Middle frontal gyrus (tissue), 1 donor: ENCODE measurements around the gene LSP1.
"Not testable (repeated sequence)": the region's sequence is repeated elsewhere in the genome, so short reads cannot be mapped to it uniquely, and the experiment has no call there.

Source experiments
- DNase-seq: peaks from one replicate; pipeline ENCODE4 v3.0.0-alpha.2; 2015; ENCODE audit warnings: low spot score; ENCODE audit errors: extremely low spot score

The LSP1 gene

DNA sequence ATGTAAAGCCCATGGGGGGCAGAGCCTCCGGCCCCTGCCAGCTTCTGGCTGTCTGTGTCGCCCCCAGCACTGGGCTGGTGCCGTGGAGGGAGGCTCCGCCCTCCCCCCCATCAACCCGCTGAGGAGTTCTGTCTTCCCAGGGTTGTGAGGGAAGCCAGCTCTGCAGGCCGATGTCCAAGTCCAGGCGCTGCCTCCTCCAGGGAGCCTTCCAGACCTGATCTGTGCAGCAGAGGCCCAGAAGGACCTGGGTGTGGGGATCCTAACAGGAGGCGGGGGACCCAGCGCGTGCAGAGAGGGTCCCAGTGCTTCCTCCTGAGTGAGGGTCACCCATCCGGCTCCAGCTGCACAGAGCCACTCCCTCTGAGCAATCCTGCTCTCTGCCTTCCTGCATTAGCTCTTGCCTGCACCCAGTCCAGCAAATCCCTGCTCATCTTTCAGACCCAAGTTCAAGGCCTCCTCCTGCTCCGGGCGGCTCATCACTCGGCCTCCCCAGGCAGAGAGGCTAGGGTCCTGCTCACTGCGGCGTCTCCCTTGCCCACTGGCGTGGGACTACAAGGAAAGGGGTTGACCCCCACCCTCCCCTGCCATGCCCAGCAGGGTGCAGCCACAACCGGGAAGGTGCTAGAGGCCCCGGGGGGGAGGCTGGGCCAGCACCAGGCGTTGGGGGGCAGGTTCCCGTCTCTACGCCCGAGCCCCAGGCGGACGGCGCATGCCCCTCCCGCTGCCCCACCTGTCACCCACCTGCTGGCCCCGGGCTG is 22.4 kb downstream of the LSP1 start:
- no peak for DNase-seq

DNA sequence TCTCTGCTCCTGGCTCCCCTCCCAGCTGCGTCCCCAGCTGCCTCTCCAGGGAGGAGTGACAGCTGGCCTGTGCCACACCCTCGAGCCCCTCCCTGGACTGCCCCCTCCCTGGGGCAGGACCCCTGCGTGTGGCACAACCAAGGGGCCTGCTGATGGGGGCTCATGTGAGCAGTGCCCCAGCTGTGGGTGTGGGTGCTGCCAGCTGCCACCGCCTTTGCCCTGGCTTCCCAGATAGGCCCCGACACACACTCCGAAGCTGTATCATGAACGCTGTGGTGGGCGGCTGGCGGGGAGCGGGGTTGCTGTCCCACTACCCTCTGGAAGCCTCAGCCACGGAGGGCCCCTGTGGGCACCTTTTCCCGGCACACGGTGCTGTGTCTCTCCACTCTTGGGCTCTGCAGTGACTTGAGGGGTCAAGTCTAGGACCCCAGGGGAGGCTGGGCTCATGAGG is 23.0 kb downstream of the LSP1 start:
- DNase-seq: not testable (repeated sequence)

DNA sequence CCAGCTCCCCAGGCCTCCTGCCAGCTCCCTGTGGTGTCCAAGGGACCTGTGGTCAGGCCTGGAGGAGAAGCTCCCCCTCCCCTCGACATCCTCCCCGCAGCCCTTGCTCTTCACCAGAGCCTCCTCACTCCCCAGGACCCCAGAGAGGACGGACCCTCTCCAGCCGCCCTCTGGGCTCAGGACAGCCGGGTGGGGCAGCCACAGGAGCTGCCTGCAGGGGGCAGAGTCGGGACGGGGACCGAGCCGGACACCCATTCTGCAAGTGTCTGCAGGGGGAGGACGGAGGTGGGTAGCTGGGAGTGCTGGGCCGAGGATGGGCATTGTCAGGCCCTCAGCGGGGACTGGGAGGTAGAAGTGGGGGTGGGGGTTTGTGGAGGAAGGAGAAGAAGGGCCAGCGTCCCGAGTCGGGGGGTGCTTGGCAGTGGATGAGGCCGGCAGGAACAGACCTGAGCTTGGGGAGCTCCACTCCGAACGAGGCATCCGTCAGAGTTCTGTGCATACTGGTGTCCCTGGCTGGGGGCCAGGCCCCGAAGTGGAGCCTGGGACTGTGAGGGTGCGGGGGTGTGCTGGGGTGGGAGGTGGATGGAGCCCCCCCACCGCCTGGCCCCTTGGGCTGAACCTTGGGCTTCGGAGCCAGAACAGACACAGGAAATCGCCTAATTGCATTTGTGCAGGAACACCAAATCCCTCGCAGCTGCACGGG is 23.6 kb downstream of the LSP1 start:
- no peak for DNase-seq

DNA sequence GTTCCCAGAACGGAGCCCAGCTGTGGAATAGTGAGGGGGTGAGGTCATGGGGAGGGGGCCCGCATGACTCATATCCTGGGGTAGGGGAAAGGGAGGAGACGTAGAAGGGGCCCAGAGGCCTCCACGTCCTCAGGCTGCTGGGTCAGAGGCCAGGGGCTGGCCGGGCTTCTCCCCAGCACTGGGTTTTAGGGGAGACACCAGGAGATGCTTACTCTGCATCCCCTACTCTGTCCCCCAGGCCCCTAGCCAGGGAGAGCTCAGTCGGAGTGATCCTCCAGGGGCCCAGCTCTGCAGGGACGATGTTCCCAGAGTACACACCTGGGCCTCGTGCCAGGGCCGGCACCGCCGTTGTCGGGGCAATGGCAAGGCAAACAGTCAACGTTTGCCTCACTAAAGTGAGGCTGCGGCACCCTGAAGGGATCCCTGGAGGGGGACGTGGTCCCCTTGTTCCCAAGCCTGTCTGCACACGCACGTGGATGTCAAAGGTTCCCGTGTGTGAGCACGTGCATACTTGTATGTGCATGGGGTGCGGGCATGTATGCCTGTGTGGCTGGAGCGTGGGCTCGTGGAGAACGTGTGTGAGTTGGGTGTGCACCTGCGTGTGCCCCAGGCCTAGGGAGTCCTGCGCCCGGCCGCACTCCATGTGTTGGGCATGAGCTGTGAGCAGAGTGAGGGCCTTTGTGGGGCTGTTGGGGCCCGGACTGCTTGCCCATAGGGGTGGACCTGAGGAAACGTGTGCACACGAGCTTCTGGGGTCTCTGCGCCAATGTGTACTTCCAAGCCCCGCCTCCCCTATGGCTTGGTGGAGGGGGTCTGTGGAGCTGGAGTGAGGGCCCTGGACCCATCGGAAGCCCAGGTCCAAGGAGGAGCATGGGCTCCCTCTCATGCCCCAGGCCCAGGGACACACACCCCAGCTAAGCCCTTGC is 24.6 kb downstream of the LSP1 start:
- DNase-seq: no peak

DNA sequence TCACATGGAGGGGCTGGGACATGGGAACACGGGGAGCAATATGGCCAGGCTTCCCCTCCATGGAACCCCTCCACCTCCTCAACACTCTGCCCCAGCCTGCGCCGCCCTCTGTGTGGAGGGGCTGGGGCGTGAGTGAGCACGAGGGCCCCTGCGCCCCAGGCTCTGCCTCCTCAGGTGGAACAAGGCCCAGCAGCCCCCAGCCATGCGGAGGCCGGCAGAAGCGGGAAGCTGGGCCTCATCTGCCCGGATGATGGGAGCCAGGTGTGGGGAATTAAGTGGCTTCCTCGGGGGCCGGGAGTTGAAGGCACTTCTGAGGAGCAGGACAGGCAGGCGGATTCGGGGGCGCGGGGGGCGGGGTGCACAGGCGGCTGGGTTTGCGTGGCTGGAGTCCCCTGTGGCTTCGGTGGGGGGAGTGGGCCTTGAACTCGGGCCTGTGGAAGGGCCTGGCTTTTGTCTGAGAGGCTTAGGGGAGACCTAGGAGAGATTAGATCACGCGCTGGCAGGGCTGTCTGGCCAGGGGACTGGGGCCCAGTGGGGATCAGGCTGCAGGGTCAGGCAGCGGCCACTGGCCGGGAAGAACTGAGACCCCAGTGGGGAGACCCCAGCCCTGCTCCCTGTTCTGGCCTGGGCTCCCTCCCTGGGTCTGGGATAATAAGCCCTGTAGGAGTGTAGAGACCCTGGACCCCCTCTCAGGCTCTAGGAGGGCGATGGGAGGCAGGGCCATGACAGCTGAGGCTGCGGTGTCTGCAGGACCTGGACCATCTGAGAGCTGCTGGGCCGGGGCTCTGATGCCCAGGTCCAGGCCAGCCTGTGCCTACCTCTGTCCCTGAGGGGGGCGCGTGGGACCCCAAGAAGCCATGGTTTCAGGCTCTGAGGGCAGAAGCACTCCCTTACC is 25.5 kb downstream of the LSP1 start:
- no peak for DNase-seq

DNA sequence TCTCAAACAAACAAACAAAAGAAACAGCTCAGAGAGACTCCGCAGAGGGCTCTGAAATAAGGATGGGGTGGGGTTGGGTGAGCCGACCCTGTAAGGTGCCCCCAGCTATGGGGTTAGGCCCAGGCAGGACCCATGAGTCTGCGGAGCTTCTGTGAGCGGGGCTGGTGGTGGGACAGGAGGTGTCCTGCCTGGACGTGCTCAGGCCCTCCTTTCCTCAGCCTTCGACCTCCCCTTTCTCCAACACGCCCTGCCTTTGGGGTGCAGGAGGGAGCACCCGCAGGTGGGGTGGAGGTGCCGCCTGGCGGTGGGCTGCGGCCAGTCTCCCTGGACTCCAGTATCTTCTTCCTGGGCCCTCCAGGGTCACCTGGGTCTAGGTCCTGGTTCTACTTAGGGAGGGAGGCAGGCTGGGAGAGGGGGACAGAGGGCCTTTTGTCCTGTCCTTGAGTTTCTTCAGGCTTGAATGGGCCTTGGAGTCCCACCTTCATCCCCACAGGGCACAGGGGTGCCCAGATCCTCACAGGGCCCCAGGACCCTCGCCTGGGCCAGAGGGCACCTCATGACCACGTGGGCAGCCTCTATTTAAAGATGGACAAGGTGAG is 26.6 kb downstream of the LSP1 start:
- DNase-seq: no peak

DNA sequence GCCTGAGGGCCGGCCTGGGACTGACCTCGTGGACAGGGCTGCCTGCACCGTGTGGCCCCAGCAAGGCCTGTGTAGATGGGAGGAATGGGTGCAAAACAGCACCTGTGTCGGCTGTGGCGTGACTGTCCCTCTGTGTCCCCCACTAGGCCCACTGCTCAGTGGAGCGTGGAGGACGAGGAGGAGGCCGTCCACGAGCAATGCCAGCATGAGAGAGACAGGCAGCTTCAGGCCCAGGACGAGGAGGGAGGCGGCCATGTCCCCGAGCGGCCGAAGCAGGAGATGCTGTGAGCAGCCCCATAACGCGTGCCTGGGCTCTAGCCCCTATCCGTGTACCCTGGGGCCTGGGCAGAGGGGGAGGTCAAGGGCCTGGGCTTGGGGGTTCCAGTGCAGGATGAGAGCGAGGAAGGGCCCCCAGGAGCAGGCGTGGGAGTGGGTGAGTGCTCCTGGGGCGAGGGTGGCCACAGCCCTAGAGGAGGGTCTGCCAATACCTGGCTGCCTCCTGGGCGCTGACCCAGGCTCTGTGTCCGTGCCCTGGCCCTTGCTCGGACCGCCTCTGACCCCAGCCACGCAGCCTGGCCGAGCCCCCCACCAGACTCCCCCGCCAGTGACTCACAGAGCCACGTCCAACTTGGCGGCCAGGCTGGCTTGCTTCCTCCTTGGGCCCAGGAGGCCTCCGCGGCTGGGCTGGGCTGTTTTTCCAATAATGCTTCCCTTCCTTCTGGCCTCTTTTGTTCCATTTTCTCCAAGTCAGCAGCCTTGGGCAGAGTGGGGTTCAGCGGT is 27.2 kb downstream of the LSP1 start:
- DNase-seq: no peak

DNA sequence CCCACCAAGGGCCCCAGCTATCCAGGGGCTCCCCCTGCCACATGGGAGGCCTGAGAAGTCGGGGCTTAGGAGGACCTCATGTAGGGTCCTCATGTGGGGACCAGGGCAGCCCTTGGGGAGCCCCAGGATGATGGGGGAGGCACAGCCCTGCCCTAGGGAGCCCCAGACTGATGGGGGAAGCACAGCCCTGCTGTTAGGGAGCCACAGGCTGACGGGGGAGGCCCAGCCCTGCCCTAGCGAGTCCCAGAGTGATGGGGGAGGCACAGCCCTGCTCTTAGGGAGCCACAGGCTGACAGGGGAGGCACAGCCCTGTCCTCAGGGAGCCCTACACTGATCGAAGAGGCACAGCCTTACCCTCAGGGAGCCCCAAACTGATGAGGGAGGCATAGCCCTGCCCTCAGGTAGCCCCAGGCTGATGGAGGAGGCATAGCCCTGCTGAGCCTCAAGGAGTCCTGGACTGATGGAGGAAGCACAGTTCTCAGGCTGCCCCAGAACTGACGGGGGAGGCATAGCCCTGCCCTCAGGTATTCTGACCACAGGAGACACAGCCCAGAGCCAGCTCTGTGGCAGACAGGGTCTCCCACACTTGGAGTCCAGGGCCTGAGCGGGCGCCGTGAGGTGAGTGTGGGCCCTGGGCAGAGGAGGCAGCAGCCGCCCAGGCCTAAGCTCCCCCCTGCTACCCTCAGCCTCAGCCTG is 28.0 kb downstream of the LSP1 start:
- no peak for DNase-seq

DNA sequence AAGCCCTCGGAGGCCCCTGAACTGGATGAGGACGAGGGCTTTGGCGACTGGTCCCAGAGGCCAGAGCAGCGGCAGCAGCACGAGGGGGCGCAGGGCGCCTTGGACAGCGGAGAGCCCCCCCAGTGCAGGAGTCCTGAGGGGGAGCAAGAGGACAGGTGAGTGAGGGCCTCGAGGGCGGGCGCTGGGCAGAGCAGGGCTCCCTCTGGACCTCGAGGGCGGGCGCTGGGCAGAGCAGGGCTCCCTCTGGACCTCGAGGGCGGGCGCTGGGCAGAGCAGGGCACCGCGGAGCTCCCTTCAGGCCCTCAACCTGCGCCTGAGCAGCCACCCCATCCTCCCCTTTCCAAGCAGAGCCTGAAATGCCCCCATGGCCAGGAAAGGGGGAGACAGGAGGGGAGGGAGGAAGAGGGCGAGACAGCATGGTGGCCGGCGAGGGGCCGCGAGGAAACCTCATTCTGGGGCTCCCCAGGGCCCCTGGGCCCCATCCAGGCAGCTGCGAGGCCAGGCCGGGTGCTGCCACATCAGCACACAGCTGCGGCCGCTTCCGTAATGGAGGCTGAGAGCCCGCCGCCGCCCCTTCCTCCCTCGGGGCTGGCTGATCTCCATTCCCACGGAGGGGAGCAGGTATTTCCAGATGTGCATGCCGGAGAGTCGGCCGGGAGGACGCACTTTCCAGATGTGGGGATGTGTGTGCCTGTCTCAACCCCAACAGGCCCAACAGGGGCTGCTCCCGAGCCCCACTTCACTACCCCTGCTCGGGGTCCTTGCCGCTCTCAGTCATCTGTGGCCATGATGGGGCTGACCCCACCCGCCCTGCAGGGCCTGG is 28.8 kb downstream of the LSP1 start:
- DNase-seq: no peak

DNA sequence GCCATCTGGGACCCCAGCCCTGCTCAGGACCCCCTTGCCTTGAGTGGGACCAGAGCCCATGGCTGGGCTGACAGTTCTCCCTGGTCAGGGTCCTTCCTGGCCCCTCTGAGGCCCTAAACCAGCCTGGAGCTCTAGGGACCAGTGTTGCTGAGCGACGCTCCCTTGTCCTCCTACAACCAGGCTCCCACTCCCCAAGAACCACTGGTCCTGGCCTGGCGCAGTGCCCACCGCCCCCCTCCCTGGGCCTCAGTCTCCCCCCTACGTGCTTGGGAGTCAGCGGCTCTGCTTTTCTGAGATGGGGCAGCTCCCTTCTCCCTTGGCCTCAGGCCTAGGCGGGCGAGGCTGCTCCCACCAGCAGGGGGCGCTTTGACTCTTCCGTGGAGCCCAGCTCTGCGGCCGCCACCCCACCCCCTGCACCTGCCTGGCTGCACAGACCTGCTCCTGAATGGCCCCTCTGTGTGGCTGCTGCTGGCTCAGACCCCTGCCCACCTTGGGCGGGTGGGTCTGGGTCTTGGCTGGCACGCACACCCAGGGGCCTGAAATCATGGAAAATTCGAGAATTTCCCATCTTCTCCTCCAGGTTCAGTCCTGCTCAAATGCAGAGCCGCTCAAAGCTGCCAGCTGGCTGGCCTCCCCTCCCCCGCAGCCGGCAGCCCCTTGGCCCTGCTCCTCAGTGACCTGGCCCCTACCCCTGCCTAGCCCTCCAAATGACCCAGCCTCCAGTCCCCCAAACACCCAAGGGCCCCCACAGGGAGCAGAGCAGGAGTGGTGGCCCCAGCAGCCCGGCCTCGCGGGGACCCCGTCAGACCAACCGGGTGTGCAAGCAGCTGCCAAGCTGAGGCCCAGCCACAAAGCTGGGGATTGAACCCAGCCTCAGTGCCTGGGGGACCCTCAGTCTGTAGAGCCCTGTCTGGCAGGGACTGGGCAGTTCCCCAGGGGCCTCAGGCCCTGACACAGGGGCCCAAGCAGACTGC is 29.7 kb downstream of the LSP1 start:
- DNase-seq: peak; percentile 23

DNA sequence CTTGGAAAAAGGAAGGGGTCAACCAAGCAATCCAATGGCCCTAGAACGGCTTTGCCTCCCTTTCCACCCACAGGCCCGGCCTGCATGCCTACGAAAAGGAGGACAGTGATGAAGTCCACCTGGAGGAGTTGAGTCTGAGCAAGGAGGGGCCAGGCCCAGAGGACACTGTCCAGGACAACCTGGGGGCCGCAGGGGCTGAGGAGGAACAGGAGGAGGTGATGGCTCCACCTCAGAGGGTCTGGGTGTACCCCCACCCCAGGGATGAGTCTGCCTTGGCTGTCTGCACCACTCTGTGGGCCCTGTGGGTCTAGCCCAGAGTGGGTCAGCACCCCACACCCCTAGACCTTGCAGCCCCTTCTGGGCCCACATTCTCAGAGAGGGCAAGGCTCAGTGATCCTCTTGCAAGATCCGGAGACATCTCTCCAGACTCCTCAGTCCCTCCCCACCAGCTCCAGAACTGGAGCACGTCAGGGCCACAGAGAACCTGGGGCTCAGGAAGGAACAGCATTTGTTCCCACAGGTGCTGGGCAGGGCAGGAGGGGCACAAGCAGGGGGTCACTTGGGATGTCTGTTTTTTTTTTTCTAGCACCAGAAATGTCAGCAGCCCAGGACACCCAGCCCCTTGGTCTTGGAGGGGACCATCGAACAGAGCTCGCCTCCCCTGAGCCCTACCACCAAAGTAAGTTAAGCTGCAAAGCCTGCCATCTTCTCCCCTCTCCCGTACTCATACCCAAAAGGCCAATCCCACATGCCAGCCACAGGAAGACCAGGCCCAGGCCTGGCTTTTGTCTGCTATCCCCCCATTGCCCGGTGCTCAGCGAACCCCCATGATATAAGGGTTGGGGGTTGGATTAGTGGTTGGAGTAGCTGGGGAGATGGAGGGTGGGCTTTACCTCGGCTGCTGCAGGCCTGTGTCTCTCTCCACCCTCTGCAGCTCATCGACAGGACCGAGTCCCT is 30.7 kb downstream of the LSP1 start:
- DNase-seq: no peak

DNA sequence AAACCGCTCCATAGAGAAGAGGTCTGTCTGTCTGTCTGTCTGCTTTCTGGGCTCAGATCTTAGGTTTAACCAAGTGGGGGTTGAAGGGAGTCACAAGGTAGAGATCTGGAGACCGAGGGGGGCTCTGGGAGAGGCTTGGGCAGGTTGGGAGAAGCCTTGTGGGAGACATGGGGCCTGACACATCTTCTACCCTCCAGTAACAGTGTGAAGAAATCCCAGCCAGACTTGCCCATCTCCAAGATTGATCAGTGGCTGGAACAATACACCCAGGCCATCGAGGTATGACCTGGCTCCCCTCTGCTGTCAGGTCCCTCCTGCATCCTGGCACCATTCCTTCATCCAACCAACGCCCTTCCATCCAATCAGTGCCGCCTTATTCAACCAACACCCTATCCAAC is 31.4 kb downstream of the LSP1 start:
- DNase-seq: no peak

DNA sequence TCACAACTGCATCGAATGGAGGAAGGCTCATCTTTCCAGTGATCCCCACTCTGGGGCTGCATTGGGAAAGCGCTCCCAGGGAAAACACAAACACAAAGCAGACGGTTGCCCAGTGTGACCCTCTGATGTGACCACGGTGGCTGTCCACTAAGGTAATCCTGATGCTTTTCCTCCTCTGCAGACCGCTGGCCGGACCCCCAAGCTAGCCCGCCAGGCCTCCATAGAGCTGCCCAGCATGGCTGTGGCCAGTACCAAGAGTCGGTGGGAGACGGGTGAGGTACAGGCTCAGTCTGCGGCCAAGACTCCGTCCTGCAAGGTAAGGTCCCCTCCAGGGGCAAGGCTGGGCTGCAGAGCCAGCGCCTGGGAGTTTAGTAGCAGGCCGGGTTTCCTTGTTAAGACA is 33.7 kb downstream of the LSP1 start:
- DNase-seq: not testable (repeated sequence)

DNA sequence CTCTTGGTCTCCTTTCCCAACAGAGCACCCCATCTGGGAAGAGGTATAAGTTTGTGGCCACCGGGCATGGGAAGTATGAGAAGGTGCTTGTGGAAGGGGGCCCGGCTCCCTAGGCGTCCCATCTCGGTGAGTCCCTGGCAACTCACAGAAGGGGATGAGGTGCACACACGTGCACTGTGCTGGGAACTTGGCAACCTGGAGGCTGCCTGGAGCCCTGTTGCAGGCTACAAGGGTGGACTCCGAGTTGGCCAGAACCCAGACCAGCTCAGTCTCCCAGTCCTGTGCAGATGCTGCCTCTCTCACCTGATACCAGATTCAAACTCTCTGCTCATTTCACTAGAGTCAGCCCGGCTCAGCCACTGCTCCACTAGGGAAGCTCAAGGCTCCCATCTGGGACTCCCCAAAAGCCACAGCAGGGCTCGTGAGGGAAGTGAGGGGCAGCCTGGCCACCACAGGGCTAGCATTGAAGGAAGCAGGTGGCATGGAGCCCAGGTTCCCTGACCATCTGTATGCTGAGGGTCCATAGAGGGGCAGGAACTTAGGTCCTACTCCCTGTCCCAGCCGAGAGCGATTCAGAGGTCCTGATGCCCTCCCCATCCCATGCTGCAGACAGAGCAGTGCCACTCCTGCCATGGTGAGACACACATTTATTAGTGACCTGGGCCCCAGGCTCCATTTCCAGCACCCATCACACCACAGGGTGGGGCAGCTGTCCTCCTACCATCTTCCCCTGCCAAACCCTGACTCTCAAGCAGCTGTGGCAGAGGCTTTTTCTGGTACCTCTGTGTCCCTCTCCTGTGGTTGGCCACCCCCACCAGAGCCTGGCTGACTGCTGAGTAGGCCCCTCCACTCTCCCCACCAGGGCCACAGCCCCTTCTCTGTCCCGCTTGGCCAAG is 34.8 kb downstream of the LSP1 start:
- no peak for DNase-seq

DNA sequence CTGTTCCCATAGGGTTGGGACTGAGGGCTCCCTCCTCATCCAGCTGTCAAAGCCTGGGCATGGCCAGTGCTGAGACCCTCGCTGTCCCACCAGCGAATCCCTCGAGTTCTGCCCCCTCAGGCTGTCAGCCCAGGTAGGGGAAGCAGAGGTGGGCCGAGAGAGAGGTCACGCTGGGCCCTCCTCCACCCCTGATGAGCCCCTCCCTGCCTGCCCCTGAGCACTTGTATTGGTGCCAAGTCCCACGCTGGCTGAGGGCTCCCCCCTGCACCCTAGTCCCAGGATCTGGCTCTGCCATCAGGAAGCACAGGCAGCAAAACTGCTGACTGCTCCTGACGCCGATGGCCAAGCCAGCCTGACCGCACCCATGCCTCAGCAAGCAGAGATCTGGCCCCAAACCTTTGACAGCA is 35.5 kb downstream of the LSP1 start:
- no peak for DNase-seq
